OCI-LY3 (cell line): ENCODE measurements around the gene ASF1A.

Experiments used
- H2AFZ ChIP-seq: fragments of 200-600, 300-600 bp; shearing (Covaris generic); 2 replicates; pipeline ENCODE4 v1.6.0; 2014; ENCODE audit warnings: antibody characterized with exemption, low read depth, low read length
- H3K27ac ChIP-seq: fragments of 200-600, 300-600 bp; sonication (generic); 2 replicates; pipeline ENCODE4 v1.5.1; 2014; ENCODE audit warnings: mild to moderate bottlenecking, low read length, moderate library complexity, mixed read lengths
- H3K27me3 ChIP-seq: fragments of 200-600, 300-600 bp; sonication (generic); 2 replicates; pipeline ENCODE4 v1.6.1; 2014; ENCODE audit warnings: low read depth, low read length, mixed read lengths
- H3K36me3 ChIP-seq: fragments of 200-600, 300-600 bp; sonication (generic); replicated peaks from 2 replicates; pipeline ENCODE3; 2014; ENCODE audit warnings: low read depth, low read length, mixed read lengths
- H3K4me1 ChIP-seq: fragments of 300-600, 200-600 bp; sonication (generic); 2 replicates; pipeline ENCODE4 v1.6.1; 2014; ENCODE audit warnings: low read length, mixed read lengths
- H3K4me2 ChIP-seq: fragments of 200-600, 300-600 bp; sonication (generic); 2 replicates; pipeline ENCODE4 v1.6.1; 2014; ENCODE audit warnings: low read length, mixed read lengths
- H3K4me3 ChIP-seq: fragments of 300-600, 200-600 bp; sonication (generic); 2 replicates; pipeline ENCODE4 v1.5.1; 2014; ENCODE audit warnings: antibody characterized with exemption, mild to moderate bottlenecking, low read length, moderate library complexity
- H3K79me2 ChIP-seq: fragments of 300-600, 200-600 bp; shearing (Covaris generic); 2 replicates; pipeline ENCODE4 v1.6.1; 2014; ENCODE audit warnings: mild to moderate bottlenecking, low read length, mixed read lengths
- H3K9ac ChIP-seq: fragments of 300-600, 200-600 bp; shearing (Covaris generic); 2 replicates; pipeline ENCODE4 v1.6.0; 2014; ENCODE audit warnings: mild to moderate bottlenecking, low read length, moderate library complexity
- H3K9me3 ChIP-seq: fragments of 200-600, 300-600 bp; shearing (Covaris generic); 2 replicates; pipeline ENCODE4 v1.6.1; 2014; ENCODE audit warnings: low read length, mixed read lengths; ENCODE audit not compliant: insufficient read depth
- H4K20me1 ChIP-seq: fragments of 200-600, 300-600 bp; sonication (generic); 2 replicates; pipeline ENCODE4 v1.6.1; 2016; ENCODE audit warnings: low read length, mixed read lengths; ENCODE audit not compliant: insufficient read depth
- CTCF ChIP-seq: fragments of 200-600, 300-600 bp; sonication (generic); IDR thresholded peaks from 2 replicates; pipeline ENCODE4 v1.5.1; 2014; ENCODE audit warnings: antibody characterized with exemption, low read length, low read depth
- EZH2phosphoT487 ChIP-seq: fragments of 200-600 bp; shearing (Covaris generic); IDR thresholded peaks from 2 replicates; pipeline ENCODE4 v1.6.1; 2018; ENCODE audit warnings: antibody characterized with exemption, mixed run types, low read depth

ASF1A gene

GRCh38 chr6:118876814-118877213, 17.1 kb upstream of the ASF1A start:
- Histone ChIP-seq H3K9ac (no peak overlapping the region), H4K20me1 (no peaks in the 10 kb centered on the region; the same call in 1 of the 2 replicates), H3K79me2 (peaks cover 22% of the 10 kb centered on the region), H2AFZ (no peak overlapping the region), H3K4me2 (no peak overlapping the region), H3K36me3 (no peaks in the 10 kb centered on the region), H3K4me1 (peaks cover 18% of the 10 kb centered on the region), H3K27ac (no peak overlapping the region), H3K27me3 (no peaks in the 10 kb centered on the region), H3K4me3 (no peak overlapping the region), H3K9me3 (no peaks in the 10 kb centered on the region)
- TF ChIP-seq EZH2phosphoT487, result no peak
- TF ChIP-seq CTCF, result no peak

- no peaks in the 10 kb centered on the region for H3K27me3 ChIP-seq
- H4K20me1 ChIP-seq, result no peaks in the 10 kb centered on the region; the same call in 1 of the 2 replicates
- no peaks in the 10 kb centered on the region for H3K36me3 ChIP-seq
- no peak overlapping the region for H3K9ac ChIP-seq
- H3K4me1 ChIP-seq, result peaks cover 24% of the 10 kb centered on the region
- no peak overlapping the region for H3K27ac ChIP-seq
- peaks cover 30% of the 10 kb centered on the region for H3K79me2 ChIP-seq
- H2AFZ ChIP-seq, result no peak overlapping the region
- no peaks in the 10 kb centered on the region for H3K9me3 ChIP-seq
- no peak overlapping the region for H3K4me2 ChIP-seq
- no peak for TF ChIP-seq CTCF
- TF ChIP-seq EZH2phosphoT487, result no peak
- no peak overlapping the region for H3K4me3 ChIP-seq
Observed at GRCh38 chr6:118877806-118878205, 16.1 kb upstream of the ASF1A start.

GRCh38 chr6:118881440-118882313, 12.3 kb upstream of the ASF1A start:
- Histone ChIP-seq H3K4me1 (peaks cover 31% of the 10 kb centered on the region), H3K79me2 (peaks cover 42% of the 10 kb centered on the region), H3K4me3 (peak overlapping the region; percentile 58), H3K4me2 (peak overlapping the region; percentile 82), H3K36me3 (no peaks in the 10 kb centered on the region), H4K20me1 (no peaks in the 10 kb centered on the region; the same call in 1 of the 2 replicates), H3K27me3 (no peaks in the 10 kb centered on the region), H2AFZ (no peak overlapping the region; the same call in 1 of the 2 replicates), H3K9ac (no peak overlapping the region), H3K9me3 (no peaks in the 10 kb centered on the region), H3K27ac (peak overlapping the region; percentile 32; the same call in 1 of the 2 replicates)
- TF ChIP-seq CTCF, result no peak
- TF ChIP-seq EZH2phosphoT487, result no peak

GRCh38 chr6:118882314-118882905, 11.5 kb upstream of the ASF1A start:
- Histone ChIP-seq H3K27ac (no peak overlapping the region), H3K36me3 (no peaks in the 10 kb centered on the region), H2AFZ (no peak overlapping the region), H3K4me3 (no peak overlapping the region), H3K4me2 (no peak overlapping the region), H3K4me1 (peaks cover 31% of the 10 kb centered on the region), H3K79me2 (peaks cover 44% of the 10 kb centered on the region), H3K9me3 (no peaks in the 10 kb centered on the region), H4K20me1 (no peaks in the 10 kb centered on the region; the same call in 1 of the 2 replicates), H3K9ac (no peak overlapping the region), H3K27me3 (no peaks in the 10 kb centered on the region)
- TF ChIP-seq EZH2phosphoT487 (no peak), CTCF (no peak)
